BLaER1 treated with 17β-estradiol and CSF1 and Interleukin-3, amounts not matched to agents 10 nM and 100 nM (cell line): ENCODE data around the gene ATP2B3.
A peak's percentile ranks its signal among the peaks of the same experiment; 100 is the strongest.

Source experiments
- H3K27ac ChIP-seq, 11 experiments: shearing (Covaris generic); formaldehyde crosslinking; 2 replicates each; pipeline ENCODE4 v1.8.1; 2022
- H3K27me3 ChIP-seq, 11 experiments: shearing (Covaris generic); formaldehyde crosslinking; 2 replicates each; pipeline ENCODE4 v1.8.1; 2022
- H3K36me3 ChIP-seq, 11 experiments: shearing (Covaris generic); formaldehyde crosslinking; 2 replicates each; pipeline ENCODE4 v1.8.1; 2022
- H3K4me1 ChIP-seq, 10 experiments: shearing (Covaris generic); formaldehyde crosslinking; 2 replicates each; pipeline ENCODE4 v1.8.1; 2022
- H3K4me2 ChIP-seq, 11 experiments: shearing (Covaris generic); formaldehyde crosslinking; 2 replicates each; pipeline ENCODE4 v1.8.1; 2022
- H3K4me3 ChIP-seq, 10 experiments: shearing (Covaris generic); formaldehyde crosslinking; 2 replicates each; pipeline ENCODE4 v1.8.1; 2022
- H3K9ac ChIP-seq, 11 experiments: shearing (Covaris generic); formaldehyde crosslinking; 2 replicates each; pipeline ENCODE4 v1.8.1; 2022
- H3K9me3 ChIP-seq, 11 experiments: shearing (Covaris generic); formaldehyde crosslinking; replicated peaks in 1 of 11; 2 replicates each; pipeline ENCODE4 v1.8.1; 2022
- H4K20me1 ChIP-seq, 11 experiments: shearing (Covaris generic); formaldehyde crosslinking; 2 replicates each; pipeline ENCODE4 v1.8.1; 2022
- Cebpa-rat ChIP-seq, 11 experiments: shearing (Covaris generic); IDR thresholded peaks; 2 replicates each; pipeline ENCODE4 v1.8.1; 2022

ATP2B3 gene

DNA sequence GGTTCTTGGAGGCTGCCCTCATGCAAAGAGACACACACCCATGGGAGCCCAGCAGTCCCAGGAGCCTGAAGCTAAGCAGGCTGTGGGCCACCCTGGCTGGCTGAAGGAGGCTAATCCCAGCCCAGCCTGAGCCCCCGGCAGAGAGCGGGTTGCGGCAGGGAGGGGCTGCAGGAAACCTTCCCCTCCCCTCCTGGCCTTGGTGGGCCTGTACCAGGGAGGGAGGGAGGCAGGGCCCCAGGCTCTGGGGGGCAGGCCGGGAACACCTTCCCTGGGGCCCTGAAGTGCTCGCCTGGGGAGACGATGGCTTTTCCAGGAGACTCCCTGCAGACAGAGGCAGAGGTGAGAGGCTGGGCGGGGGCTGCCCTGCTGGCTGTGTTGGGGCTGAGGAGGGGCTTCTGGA, 19.0 kb upstream of the ATP2B3 start:
- TF ChIP-seq Cebpa-rat (IDR thresholded peaks at IDR 0.05) = no peak
- H3K36me3 ChIP-seq = no peaks in the 10 kb centered on the region
- H4K20me1 ChIP-seq = peaks cover 0 to 36% (median 0%) of the 10 kb centered on the region in 11 experiments; a peak in 5 of 22 replicates
- no peak overlapping the region for H3K4me3 ChIP-seq
- no peak overlapping the region for H3K9ac ChIP-seq
- H3K27me3 ChIP-seq = peaks cover 0 to 46% (median 19%) of the 10 kb centered on the region in 11 experiments; a peak in 15 of 22 replicates
- no peak overlapping the region for H3K27ac ChIP-seq
- peaks cover 0 to 23% (median 11%) of the 10 kb centered on the region in 11 experiments; a peak in 8 of 22 replicates for H3K9me3 ChIP-seq
- H3K4me1 ChIP-seq = peaks cover 9 to 50% (median 29%) of the 10 kb centered on the region in 10 experiments
- peak overlapping the region in 4 of 11 experiments; percentile 7 to 18 (median 16); a peak in 4 of 22 replicates for H3K4me2 ChIP-seq

DNA sequence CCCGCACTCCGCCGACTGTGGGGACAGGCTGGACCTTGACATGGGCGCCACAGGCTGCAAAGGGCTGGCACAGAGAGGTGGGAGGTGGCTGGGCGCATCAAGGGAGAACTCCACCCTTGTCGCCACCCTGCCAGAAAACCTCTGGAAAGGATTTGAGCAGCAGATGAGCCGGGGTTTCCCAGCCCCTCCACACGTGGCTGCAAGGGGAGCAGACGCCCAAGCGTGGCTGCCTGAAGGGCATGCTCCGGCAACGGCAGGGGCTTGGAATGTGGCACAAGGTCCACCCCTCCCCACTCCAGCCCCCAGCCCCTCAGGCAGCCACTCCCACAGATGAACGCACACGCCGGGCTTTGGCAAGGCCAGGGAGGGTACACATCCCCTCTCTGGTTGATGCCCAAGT, 18.1 kb upstream of the ATP2B3 start:
- no peak overlapping the region for H3K27ac ChIP-seq
- H3K36me3 ChIP-seq = no peaks in the 10 kb centered on the region
- 0 out of 22 replicates have a peak overlapping the region, but pooled peaks of 1 of the 11 experiments have one; percentile 15 for H3K4me2 ChIP-seq
- H3K4me3 ChIP-seq = no peak overlapping the region
- H3K9me3 ChIP-seq = peaks cover 0 to 26% (median 11%) of the 10 kb centered on the region in 11 experiments; a peak in 8 of 22 replicates
- no peak overlapping the region for H3K9ac ChIP-seq
- H3K27me3 ChIP-seq = peaks cover 0 to 37% (median 13%) of the 10 kb centered on the region in 11 experiments; a peak in 11 of 22 replicates
- peaks cover 1 to 47% (median 20%) of the 10 kb centered on the region in 10 experiments for H3K4me1 ChIP-seq
- no peak for TF ChIP-seq Cebpa-rat (IDR thresholded peaks at IDR 0.05)
- peaks cover 0 to 29% (median 0%) of the 10 kb centered on the region in 11 experiments; a peak in 4 of 22 replicates for H4K20me1 ChIP-seq

- H3K27ac ChIP-seq = no peak overlapping the region
- H3K27me3 ChIP-seq = peaks cover 0 to 37% (median 13%) of the 10 kb centered on the region in 11 experiments; a peak in 10 of 22 replicates
- peaks cover 0 to 30% (median 11%) of the 10 kb centered on the region in 11 experiments; a peak in 8 of 22 replicates for H3K9me3 ChIP-seq
- no peak overlapping the region for H3K9ac ChIP-seq
- TF ChIP-seq Cebpa-rat (IDR thresholded peaks at IDR 0.05) = no peak
- peaks cover 0 to 29% (median 0%) of the 10 kb centered on the region in 11 experiments; a peak in 4 of 22 replicates for H4K20me1 ChIP-seq
- no peak overlapping the region for H3K4me2 ChIP-seq
- no peak overlapping the region for H3K4me3 ChIP-seq
- peaks cover 0 to 49% (median 17%) of the 10 kb centered on the region in 10 experiments; a peak in 15 of 20 replicates for H3K4me1 ChIP-seq
- no peaks in the 10 kb centered on the region for H3K36me3 ChIP-seq
Observed at GRCh38 chrX:153499876-153500275, 17.6 kb upstream of the ATP2B3 start.

GRCh38 chrX:153500676-153501280, 16.7 kb upstream of the ATP2B3 start:
- Histone ChIP-seq H3K36me3 (no peaks in the 10 kb centered on the region), H3K4me2 (no peak overlapping the region), H3K9me3 (peaks cover 0 to 30% (median 11%) of the 10 kb centered on the region in 11 experiments; a peak in 8 of 22 replicates), H3K27ac (no peak overlapping the region), H3K4me1 (peaks cover 0 to 40% (median 8%) of the 10 kb centered on the region in 10 experiments; a peak in 12 of 20 replicates), H3K9ac (no peak overlapping the region), H4K20me1 (peaks cover 0 to 26% (median 0%) of the 10 kb centered on the region in 11 experiments; a peak in 4 of 22 replicates), H3K27me3 (peaks cover 0 to 33% (median 13%) of the 10 kb centered on the region in 11 experiments; a peak in 9 of 22 replicates), H3K4me3 (no peak overlapping the region)
- TF ChIP-seq Cebpa-rat (IDR thresholded peaks at IDR 0.05) = no peak

- no peak for TF ChIP-seq Cebpa-rat (IDR thresholded peaks at IDR 0.05)
- Histone ChIP-seq H3K9me3 (peaks cover 0 to 30% (median 11%) of the 10 kb centered on the region in 11 experiments; a peak in 8 of 22 replicates), H3K27ac (no peak overlapping the region), H3K36me3 (no peaks in the 10 kb centered on the region), H4K20me1 (peaks cover 0 to 25% (median 0%) of the 10 kb centered on the region in 11 experiments; a peak in 4 of 22 replicates), H3K4me2 (no peak overlapping the region), H3K9ac (no peak overlapping the region), H3K27me3 (peaks cover 0 to 33% (median 11%) of the 10 kb centered on the region in 11 experiments; a peak in 10 of 22 replicates), H3K4me1 (peaks cover 0 to 36% (median 3%) of the 10 kb centered on the region in 10 experiments; a peak in 11 of 20 replicates), H3K4me3 (no peak overlapping the region)
Observed at GRCh38 chrX:153501530-153501929, 15.9 kb upstream of the ATP2B3 start.

DNA sequence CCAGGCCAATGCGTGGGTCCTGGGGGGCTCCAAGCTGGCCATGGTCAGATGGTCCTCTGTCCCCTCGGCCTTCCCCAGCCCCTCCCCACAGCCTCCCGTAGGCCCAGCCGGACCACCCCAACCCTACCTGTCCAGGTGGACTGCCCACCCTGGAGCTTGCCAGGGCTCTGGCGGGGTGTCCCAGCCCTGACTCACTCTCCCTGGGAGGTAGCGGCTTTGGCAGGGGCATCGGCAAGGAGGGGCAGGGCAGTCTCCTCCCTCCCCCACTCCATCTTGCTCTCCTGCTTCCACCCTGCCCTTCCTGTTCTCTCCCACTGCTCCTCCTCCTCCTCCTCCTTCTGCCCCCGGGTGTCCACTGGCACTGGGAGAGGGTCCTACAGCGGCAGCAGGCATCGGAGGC, 15.3 kb upstream of the ATP2B3 start:
- no peak overlapping the region for H3K4me2 ChIP-seq
- no peaks in the 10 kb centered on the region for H3K36me3 ChIP-seq
- H3K9me3 ChIP-seq = peaks cover 0 to 30% (median 11%) of the 10 kb centered on the region in 11 experiments; a peak in 8 of 22 replicates
- H3K27me3 ChIP-seq = peaks cover 0 to 39% (median 11%) of the 10 kb centered on the region in 11 experiments; a peak in 10 of 22 replicates
- H3K27ac ChIP-seq = no peak overlapping the region
- H3K4me3 ChIP-seq = no peak overlapping the region
- no peak for TF ChIP-seq Cebpa-rat (IDR thresholded peaks at IDR 0.05)
- no peak overlapping the region for H3K9ac ChIP-seq
- peaks cover 0 to 40% (median 4%) of the 10 kb centered on the region in 10 experiments; a peak in 12 of 20 replicates for H3K4me1 ChIP-seq
- H4K20me1 ChIP-seq = peaks cover 0 to 28% (median 0%) of the 10 kb centered on the region in 11 experiments; a peak in 6 of 22 replicates

DNA sequence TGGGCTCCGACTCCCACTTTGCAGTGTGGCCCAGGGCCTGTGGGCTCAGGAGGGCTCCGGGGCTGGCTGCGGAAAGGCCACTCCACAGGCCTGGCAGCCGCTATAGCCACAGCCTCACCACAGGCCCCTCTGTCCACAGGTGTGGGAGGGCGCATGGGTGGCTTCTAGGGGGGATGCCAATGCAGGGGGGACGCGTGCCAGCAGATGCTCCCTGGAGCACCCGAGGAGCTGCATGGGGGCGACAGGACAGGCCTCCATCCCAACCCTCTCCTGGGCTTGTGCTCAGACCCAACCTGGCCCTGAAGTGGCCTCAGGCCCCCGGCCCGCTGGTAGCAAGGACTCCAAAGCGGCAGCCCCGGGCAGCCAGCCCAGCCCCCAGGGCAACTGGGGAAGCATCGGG, 14.6 kb upstream of the ATP2B3 start:
- H3K27me3 ChIP-seq = peaks cover 0 to 38% (median 11%) of the 10 kb centered on the region in 11 experiments; a peak in 10 of 22 replicates
- no peak overlapping the region for H3K4me2 ChIP-seq
- peaks cover 0 to 30% (median 11%) of the 10 kb centered on the region in 11 experiments; a peak in 8 of 22 replicates for H3K9me3 ChIP-seq
- H3K4me1 ChIP-seq = peaks cover 0 to 40% (median 8%) of the 10 kb centered on the region in 10 experiments; a peak in 16 of 20 replicates
- TF ChIP-seq Cebpa-rat (IDR thresholded peaks at IDR 0.05) = no peak
- H3K36me3 ChIP-seq = no peaks in the 10 kb centered on the region
- H4K20me1 ChIP-seq = peaks cover 0 to 29% (median 0%) of the 10 kb centered on the region in 11 experiments; a peak in 7 of 22 replicates
- H3K27ac ChIP-seq = no peak overlapping the region
- H3K9ac ChIP-seq = no peak overlapping the region
- no peak overlapping the region for H3K4me3 ChIP-seq

DNA sequence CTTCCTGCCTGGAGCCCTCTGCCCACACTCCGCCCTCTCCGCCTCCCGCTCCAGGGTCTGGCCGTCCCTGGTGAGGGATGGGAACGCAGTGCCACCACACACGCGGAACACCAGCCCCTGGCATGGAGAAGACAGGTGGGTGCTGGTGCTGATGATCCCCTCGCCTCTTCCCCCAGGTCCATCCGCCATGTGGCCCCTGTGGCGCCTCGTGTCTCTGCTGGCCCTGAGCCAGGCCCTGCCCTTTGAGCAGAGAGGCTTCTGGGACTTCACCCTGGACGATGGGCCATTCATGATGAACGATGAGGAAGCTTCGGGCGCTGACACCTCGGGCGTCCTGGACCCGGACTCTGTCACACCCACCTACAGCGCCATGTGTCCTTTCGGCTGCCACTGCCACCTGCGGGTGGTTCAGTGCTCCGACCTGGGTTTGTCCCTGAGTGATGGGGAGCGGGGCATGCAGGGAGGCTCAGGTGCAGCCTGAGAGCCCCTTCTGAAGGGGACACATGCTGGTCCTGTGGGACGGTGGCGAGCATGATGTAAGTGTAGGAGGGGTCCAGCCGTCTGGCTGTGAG, 12.9 kb upstream of the ATP2B3 start:
- H4K20me1 ChIP-seq = peaks cover 0 to 24% (median 0%) of the 10 kb centered on the region in 11 experiments; a peak in 7 of 22 replicates
- H3K4me3 ChIP-seq = no peak overlapping the region
- H3K36me3 ChIP-seq = no peaks in the 10 kb centered on the region
- H3K9me3 ChIP-seq = peaks cover 0 to 31% (median 11%) of the 10 kb centered on the region in 11 experiments; a peak in 8 of 22 replicates
- no peak overlapping the region for H3K9ac ChIP-seq
- TF ChIP-seq Cebpa-rat (IDR thresholded peaks at IDR 0.05) = no peak
- H3K4me2 ChIP-seq = 0 out of 22 replicates have a peak overlapping the region, but pooled peaks of 2 of the 11 experiments have one; percentile 14 to 18
- H3K27me3 ChIP-seq = peaks cover 0 to 37% (median 5%) of the 10 kb centered on the region in 11 experiments; a peak in 10 of 22 replicates
- peaks cover 0 to 47% (median 25%) of the 10 kb centered on the region in 10 experiments; a peak in 16 of 20 replicates for H3K4me1 ChIP-seq
- no peak overlapping the region for H3K27ac ChIP-seq
